Caki2 (cell line): ENCODE measurements around the gene ANKS1A. TPM values are rescaled to one million over a fixed set of nuclear protein-coding genes. Genes with fewer than 3 reads are reported as not detected.
"Not testable (repeated sequence)": the region's sequence is repeated elsewhere in the genome, so short reads cannot be mapped to it uniquely, and the experiment has no call there.

Experiments
- DNase-seq: peaks from one replicate; pipeline ENCODE4 v3.0.0-alpha.2; 2015; ENCODE audit warnings: low read depth
- in situ Hi-C: cut with HindIII; loops from 2 replicates; pipeline ENCODE4 v1.10.0; 2016; ENCODE audit warnings: low sequenced_read_pairs, low pct_unique_long_range_greater_than_20kb, mixed read lengths
- total RNA-seq: library from RNA; depleted of rRNA; stranded (reverse); fragments of >200 nt; shearing (Covaris generic); gene quantifications from 2 replicates; pipeline ENCODE4 v1.2.3, GENCODE V29; 2014; ENCODE audit warnings: low replicate concordance

The ANKS1A gene
- total RNA-seq, 1 experiment from 2014 or later: 15.2 TPM

DNA sequence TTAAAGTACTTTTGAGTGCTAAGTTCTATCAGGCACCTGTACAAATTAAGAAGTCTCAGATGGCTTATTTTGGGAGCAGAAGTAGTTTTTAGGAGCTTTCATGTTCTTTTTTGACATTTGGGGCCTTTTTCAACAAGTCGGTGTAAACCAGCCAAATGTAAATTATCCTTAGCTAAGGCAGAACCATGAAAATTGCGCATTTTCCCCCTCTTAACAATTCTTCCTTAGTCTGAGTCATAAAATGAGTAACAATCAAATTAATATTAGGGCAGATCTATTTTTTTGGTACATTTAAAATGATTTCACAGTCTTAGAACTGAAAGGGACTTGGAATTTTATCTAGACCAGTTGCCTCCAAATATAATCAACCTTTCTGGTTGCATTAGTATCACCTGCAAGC, 87.2 kb downstream of the ANKS1A start:
- in situ Hi-C loops: no loop called here
- DNase-seq: no peak

GRCh38 chr6:34979218-34979617, 90.2 kb downstream of the ANKS1A start:
- DNase-seq: no peak
- in situ Hi-C loops: no loop called here

DNA sequence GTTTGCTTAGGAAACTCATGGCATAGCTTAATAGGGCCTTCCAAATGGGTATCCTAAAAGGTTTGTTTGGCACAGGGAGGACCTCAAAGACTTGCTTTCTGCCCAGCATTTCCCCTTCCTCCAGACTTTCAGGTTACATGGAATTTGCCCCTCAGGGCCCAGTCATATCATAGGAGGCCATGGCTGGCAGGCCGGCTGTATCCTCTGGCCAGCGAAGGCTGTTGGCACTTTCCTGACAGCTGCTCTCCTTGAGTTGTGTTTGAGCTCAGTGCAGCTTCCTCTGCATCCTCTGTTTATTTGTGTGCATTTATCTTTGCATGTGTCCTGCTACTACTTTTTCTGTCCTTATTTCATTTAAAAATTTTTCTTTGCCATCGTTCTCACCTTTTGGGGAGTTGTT, 90.9 kb downstream of the ANKS1A start:
- no peak for DNase-seq
- in situ Hi-C loops: no loop called here

DNA sequence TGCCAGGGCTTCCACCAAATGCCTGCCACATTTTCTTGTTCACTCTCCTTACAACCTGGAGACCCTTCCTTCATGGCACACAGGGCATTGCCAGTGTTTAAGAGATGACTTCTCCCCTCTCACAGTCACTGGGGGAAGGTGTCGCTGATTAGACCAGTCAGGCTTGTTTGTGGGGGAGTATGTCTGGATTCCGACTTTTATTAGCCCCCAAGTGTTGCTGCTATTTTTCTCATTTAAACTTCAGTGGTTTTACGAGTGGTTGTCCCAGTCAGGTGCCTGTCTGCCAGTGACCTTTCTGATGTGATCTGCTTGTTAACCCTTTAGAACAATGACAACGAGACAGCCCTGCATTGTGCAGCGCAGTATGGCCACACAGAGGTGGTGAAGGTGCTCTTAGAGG, 92.3 kb downstream of the ANKS1A start:
- DNase-seq: peak; percentile 8
- in situ Hi-C loops: no loop called here

GRCh38 chr6:34981951-34982350, 92.9 kb downstream of the ANKS1A start:
- in situ Hi-C loops: no loop called here
- peak; percentile 35 for DNase-seq

- in situ Hi-C loops: no loop called here
- no peak for DNase-seq
These were observed 93.4 kb downstream of the ANKS1A start for GRCh38 chr6:34982424-34982852.

DNA sequence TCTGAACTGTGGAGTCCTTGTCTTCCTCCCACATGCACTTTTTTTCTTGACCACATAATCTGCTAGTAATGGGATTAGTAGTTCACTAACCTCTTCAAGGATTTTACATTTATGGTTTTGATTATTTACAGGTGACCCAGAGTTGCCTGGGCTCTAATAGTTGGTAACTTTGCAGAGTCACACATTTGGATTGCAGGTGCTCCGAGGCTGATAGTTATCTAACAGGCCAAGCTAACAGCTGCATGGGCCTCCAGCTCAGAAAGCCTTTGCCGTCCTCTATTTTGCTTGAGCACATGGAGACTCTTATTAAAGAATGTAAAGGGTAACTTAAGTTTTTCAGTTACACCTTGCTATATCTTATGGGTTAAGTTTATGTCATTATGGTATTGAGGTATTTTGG, 95.4 kb downstream of the ANKS1A start:
- no peak for DNase-seq
- in situ Hi-C loops: no loop called here

- DNase-seq: no peak
- in situ Hi-C loops: no loop called here
These were observed 96.2 kb downstream of the ANKS1A start for GRCh38 chr6:34985236-34985635.

DNA sequence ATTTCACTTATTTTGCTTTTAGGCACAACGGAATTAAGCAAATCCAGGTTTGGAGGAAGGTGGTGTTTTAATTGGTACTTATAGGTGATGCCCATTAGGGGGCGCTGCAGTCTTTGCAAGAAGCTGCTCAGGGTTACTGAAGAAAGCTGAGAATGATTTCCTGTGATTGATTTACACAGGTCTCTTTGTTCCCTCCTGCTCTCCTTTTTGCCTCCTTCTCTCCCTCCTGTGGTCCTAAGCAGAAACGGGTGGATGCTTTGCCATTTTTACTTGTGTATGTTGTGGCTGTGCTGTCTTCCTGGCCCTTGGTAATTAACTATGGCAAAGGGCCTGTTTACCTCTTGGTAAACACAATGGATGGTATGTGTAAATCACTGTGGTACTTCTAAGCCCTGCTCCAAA, 97.8 kb downstream of the ANKS1A start:
- DNase-seq: peak; percentile 41
- in situ Hi-C loops: no loop called here

DNA sequence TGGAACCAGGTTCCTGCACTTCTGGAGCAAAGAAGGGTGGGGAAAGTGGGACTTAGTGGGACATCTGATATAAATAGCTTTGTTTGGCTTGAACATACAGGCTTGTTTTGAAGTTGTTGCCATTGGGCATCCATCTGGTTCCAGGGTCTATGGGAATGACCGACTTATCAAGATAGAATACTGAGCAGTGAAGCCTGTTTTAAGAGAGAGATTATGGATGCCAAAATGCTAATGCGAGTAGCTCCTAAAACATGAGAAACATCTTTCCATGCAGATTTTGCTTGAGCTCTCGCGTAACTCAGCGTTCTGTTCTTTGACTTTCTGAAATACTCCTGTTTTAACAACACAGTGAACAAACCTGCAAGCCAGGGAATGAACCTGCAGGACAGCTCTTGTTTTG, 98.5 kb downstream of the ANKS1A start:
- DNase-seq: no peak
- in situ Hi-C loops: no loop called here

GRCh38 chr6:34990971-34991560, 102.0 kb downstream of the ANKS1A start:
- no peak for DNase-seq
- in situ Hi-C loops: no loop called here

DNA sequence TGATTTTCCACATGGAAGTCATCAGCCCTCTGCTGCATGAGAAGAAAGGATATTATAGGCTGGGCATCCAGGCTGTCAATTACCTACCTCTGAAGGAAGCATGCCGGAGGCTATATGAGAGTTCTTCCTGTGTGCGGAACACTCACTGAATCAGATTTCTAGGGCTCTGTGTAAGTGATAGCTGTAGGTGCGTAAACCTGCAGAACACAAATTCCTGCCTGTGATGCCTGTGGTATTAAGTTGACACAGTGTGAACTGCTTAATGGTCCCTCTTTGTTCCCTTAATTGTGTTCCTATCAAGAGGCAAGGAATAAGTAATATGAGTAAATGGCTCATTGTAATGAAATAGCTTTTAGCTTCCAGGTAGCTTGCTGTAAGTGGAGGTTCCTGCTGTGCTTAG, 103.3 kb downstream of the ANKS1A start:
- DNase-seq: no peak
- in situ Hi-C loops: no loop called here

- DNase-seq: no peak
- in situ Hi-C loops: no loop called here
These were observed 104.2 kb downstream of the ANKS1A start for GRCh38 chr6:34993213-34993612.

- in situ Hi-C loops: no loop called here
These were observed 105.6 kb downstream of the ANKS1A start for GRCh38 chr6:34994693-34995092.

DNA sequence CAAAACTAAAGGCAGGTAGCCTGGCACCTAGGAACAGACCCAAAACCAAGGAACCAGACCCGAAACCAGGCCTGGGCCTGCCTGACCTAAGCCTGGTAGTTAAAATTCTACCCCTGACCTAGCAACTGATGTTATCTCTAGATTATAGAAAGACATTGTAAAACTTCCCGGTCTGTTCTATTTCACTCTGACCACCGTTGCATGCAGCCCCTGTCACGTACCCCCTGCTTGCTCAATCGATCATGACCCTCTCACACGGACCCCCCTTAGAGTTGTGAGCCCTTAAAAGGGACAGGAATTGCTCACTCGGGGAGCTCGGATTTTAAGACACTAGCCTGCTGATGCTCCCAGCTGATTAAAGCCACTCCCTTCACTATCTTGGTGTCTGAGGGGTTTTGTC, 109.4 kb downstream of the ANKS1A start:
- in situ Hi-C loops, DNase-seq: not testable (repeated sequence)

More at GRCh38 chr6:34994693-34995092, 105.6 kb downstream of the ANKS1A start:
- no peak for DNase-seq

- DNase-seq, in situ Hi-C loops: not testable (repeated sequence)
These were observed 110.1 kb downstream of the ANKS1A start for GRCh38 chr6:34999153-34999552.

DNA sequence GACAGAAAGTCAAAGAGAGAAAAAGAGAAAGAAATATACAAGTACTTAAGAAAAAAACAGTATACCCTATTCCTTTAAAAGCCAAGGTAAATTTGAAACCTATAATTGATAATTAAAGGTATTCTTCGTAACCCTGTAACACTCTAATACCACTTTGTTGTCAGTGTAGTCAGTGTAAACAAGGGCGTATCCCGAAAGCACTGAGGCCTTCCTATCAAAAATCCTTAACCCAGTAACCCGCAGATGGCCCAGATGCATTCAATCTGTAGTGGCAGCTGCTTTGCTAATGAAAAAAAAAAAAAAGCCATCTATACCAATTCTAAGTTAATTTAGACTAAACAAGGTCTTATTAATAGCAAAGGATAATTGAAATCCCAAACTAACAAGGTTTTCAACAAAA, 110.9 kb downstream of the ANKS1A start:
- in situ Hi-C loops: not testable (repeated sequence)

DNA sequence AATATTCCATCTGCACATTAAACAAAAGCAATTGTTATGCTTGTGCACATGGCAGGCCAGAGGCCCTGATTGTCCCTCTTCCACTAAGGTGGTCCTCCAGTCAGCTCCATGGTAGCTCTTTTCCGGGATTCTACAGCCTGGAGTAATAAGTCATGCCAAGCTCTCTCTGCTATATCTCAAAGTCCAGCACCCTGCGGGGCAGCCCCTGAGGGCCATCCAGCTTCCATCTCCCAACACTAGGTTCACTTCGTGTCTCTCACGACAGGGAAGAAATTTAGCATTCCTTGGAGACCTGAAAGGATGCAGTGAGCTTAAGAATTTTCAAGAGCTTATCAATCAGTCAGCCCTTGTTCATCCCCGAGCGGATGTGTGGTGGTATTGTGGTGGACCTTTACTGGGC, 112.3 kb downstream of the ANKS1A start:
- DNase-seq, in situ Hi-C loops: not testable (repeated sequence)

More for the DNA sequence above, 110.9 kb downstream of the ANKS1A start:
- DNase-seq: not testable (repeated sequence)

- in situ Hi-C loops, DNase-seq: not testable (repeated sequence)
These were observed 115.0 kb downstream of the ANKS1A start for GRCh38 chr6:35003886-35004530.

DNA sequence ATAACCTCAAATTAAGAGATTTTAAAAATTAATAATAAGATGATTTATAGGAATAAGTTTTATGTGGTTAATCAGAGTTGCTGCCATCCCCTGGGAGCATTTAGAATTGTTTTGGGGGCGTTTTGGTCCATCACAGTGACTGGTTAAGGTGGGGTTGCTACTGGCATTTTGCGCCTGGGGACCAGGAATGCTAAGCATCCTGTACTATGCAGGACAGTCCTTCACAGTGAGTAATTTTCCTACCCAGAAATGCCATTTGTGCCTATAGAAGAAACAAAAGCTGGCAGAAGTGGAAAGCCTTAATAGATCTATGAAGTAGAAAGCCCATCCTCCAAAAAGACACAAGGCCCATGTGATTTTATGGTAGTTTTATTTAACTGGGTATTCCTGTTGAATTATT, 118.0 kb downstream of the ANKS1A start:
- DNase-seq: no peak
- in situ Hi-C loops: no loop called here
